GM10248 (cell line): ENCODE results near the gene GALNT4.

Experiments
- CTCF ChIA-PET: fragments of 300-600 bp; sonication (Branson Sonifier 250); formaldehyde crosslinking; extraction: SDS; loops from one replicate; lab custom pipeline; 2021; ENCODE audit warnings: antibody characterized with exemption; lab: Yijun Ruan, JAX
- POLR2A ChIA-PET: fragments of 350-650 bp; sonication (Branson Sonifier 250); formaldehyde crosslinking; extraction: SDS; loops from one replicate; lab custom pipeline; 2020; ENCODE audit warnings: antibody characterized with exemption; lab: Yijun Ruan, JAX
- DNase-seq: peaks from one replicate; pipeline ENCODE4 v3.0.0; 2012; ENCODE audit errors: extremely low spot score
- CTCF ChIP-seq: IDR thresholded peaks from 2 replicates; pipeline ENCODE4 v1.5.1; 2012; ENCODE audit warnings: mild to moderate bottlenecking, low read depth; ENCODE audit errors: extremely low read depth, missing control alignments, control extremely low read depth

Gene GALNT4

GRCh38 chr12:89490922-89491321 is 33.7 kb downstream of the GALNT4 start:
- no peak for DNase-seq
- TF ChIP-seq CTCF, result no peak
- ChIA-PET CTCF (interaction anchor here (1.0 kb wide), 1 partner anchor 16 kb away, joined by 3 read pairs; no protein-coding TSS in a partner anchor), POLR2A (no interaction called here)

GRCh38 chr12:89486264-89486663 is 38.3 kb downstream of the GALNT4 start:
- no peak for TF ChIP-seq CTCF
- no peak for DNase-seq
- ChIA-PET CTCF (interaction anchor here (1.2 to 3.3 kb wide), 3 partner anchors 11 to 24 kb away, joined by 3 to 14 read pairs (median 4); no protein-coding TSS in a partner anchor), POLR2A (interaction anchor here (0.6 kb wide), 1 partner anchor 43 kb away, joined by 4 read pairs; no protein-coding TSS in a partner anchor)

- CTCF ChIA-PET, result interaction anchor here (1.0 to 2.1 kb wide), 3 partner anchors 9 to 467 kb away, joined by 3 to 5 read pairs (median 5); no protein-coding TSS in a partner anchor
- POLR2A ChIA-PET, result no interaction called here
- no peak for TF ChIP-seq CTCF
- no peak for DNase-seq
These were observed 40.1 kb downstream of the GALNT4 start for GRCh38 chr12:89484470-89484869.

- no peak for DNase-seq
- TF ChIP-seq CTCF, result no peak
- POLR2A ChIA-PET, result no interaction called here
- CTCF ChIA-PET, result interaction anchor here (0.9 to 1.5 kb wide), 2 partner anchors 11 to 43 kb away, joined by 3 read pairs; partner anchors contain the start of gene GALNT4
These were observed 43.2 kb downstream of the GALNT4 start for GRCh38 chr12:89481213-89481914.

DNA sequence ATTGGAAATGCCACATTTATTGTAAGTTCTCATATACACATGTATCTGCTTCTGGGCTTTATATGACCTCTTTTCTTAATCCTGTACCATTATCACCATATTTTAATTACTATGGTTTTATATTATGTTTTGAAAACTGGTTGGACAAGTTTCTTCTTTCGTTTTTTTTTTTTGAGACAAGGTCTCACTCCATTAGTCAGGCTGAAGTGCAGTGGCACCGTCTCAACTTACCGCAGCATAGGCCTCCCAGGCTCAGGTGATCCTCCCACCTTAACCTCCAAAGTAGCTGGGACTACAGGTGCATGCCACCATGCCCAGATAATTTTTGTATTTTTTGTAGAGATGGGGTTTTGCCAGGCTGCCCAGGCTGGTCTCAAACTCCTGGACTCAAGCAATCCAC is 44.6 kb downstream of the GALNT4 start:
- POLR2A ChIA-PET, result no interaction called here
- no peak for DNase-seq
- TF ChIP-seq CTCF, result no peak
- CTCF ChIA-PET, result interaction anchor here (0.8 to 1.0 kb wide), 2 partner anchors 9 to 462 kb away, joined by 3 read pairs; no protein-coding TSS in a partner anchor

DNA sequence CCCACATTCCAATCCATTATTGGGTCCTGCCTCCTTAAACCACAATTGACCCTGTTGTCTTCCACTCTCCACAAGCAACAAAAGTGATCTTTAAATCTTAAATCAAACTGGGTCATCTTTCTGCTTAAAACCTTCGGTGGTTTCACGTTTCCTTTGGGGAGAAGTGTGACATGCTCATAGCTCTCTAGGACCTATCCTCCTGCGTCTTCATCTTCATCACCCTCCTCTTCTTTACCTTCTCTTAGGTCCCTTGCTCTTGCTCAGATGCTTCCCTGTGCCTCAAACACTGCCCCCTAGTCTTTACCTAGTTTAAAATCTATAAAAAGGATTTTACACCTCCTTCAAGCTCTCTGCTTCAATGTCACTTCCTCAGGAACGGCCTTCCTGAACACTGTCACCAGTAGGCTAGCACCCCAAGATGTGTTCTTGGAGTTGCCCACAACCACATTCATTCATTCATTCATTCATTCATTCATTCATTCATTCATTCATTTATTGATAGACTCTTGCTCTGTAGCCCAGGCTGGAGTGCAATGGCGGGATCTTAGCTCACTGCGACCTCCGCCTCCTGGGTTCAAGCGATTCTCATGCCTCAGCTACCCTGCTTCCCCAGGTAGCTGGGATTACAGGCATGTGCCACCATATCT is 46.8 kb downstream of the GALNT4 start:
- no peak for DNase-seq
- TF ChIP-seq CTCF, result no peak
- ChIA-PET POLR2A (no interaction called here), CTCF (interaction anchor here (1.0 to 2.2 kb wide), 3 partner anchors 12 to 47 kb away, joined by 4 to 7 read pairs (median 4); partner anchors contain the start of gene GALNT4)
